8988T (cell line): ENCODE data around the gene EXOC4.
"Not testable (repeated sequence)": the region's sequence is repeated elsewhere in the genome, so short reads cannot be mapped to it uniquely, and the experiment has no call there.

Experiments used
- DNase-seq: peaks from one replicate; pipeline ENCODE4 v3.0.0; 2011

EXOC4 gene

DNA sequence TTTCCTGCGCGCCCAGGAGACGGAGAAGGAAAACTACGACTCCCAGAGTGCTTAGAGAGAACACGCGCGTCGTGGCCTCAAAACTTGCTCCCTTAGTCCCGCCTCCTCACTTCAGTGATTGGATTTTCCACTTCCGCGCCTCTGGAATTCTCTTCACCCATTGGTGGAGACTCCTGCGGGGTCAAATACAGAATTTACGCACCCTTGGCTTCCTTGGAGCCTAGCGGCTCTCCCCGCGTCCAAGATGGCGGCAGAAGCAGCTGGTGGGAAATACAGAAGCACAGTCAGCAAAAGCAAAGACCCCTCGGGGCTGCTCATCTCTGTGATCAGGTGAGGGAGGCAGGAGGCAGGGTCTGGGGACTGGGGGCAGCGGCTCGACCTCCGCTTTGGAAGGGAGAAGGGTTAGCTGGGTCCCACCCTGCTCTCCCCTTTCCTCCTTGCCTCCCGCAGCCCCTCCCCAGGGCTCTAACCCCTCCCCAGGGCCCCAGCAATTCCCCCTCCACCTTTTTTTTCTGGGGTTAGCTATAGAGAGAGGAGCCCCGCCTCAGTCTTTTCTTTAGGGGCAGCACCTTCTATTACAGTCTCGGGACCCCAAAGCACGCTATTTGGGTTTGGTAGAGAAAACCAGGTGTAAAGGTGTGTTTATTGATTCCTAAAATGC lies at the start of gene EXOC4:
EXOC4 (plus strand) TSS at position 221 of the 661 bp plus-strand sequence.
- DNase-seq = peak; percentile 37

- DNase-seq = no peak
Measured at GRCh38 chr7:133203490-133203889, 49.4 kb upstream of the EXOC4 start.

GRCh38 chr7:133207687-133208086 lies 45.2 kb upstream of the EXOC4 start:
- DNase-seq = no peak

- not testable (repeated sequence) for DNase-seq
Measured at GRCh38 chr7:133210817-133211216, 42.1 kb upstream of the EXOC4 start.

GRCh38 chr7:133213772-133214171 lies 39.1 kb upstream of the EXOC4 start:
- DNase-seq = not testable (repeated sequence)

DNA sequence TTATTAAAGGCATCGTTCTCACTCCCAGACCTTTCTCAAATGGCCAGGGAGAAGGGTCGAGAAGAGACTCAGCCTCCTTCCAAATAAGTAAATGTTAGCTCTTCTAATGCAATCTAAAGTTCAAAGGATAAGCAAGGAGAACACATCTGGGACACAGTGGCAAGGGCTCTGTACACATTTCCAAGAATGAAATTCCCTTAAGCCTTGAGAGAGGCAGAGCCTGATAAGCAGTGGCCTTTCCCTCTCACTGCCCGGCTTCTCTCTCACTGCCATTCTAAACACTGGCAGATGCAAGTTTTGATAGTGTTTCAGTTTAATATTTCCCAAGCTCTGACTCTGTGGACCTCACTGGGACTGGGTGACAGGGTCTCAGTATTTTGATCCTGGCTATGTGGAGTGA lies 35.1 kb upstream of the EXOC4 start:
- DNase-seq = no peak

DNA sequence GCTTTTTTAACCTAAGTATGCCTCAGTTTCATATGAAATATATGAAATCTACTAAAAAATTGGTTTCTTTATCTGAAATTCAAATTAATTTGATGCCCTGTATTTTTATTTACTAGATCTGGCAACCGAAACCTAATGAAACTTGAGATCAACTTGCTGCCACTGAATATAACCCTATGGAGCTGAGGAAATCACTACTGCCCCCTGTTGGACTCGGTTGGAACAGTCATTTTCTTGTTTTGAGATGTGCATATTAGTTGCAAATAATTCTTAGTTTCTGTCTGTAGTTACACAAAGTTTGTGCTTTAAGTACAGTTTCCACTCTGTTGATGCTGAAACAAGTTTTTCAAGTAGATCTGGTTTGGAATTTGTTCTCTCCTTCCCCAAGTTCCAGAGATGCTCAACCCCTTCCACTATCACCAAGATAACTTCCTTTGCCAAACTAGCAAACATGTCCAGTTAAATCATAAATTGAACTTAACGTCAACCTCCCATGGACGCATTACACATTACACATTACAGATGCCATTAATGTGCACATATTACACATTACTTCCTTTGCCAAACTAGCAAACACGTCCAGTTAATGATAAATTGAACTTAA lies 22.2 kb upstream of the EXOC4 start:
- no peak for DNase-seq

GRCh38 chr7:133233142-133233541 lies 19.7 kb upstream of the EXOC4 start:
- DNase-seq = no peak

- no peak for DNase-seq
Measured at GRCh38 chr7:133234961-133235875, 17.7 kb upstream of the EXOC4 start.

DNA sequence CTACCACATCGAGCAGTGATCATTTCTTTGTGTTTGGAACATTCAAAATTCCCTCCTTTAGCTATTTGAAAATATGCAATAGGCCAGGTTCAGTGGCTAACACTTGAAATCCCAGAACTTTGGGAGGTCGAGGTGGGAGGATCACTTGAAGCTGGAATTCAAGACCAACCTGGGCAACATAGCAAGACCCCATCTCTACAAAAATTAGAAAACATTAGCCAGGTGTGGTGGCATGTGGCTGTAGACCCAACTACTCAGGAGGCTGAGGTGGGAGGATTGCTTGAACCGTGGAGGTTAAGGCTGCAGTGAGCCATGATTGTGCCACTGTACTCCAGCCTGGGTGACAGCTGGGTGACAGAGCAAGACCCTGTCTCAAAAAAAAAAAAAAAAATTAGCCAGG lies 15.3 kb upstream of the EXOC4 start:
- no peak for DNase-seq

- DNase-seq = no peak
Measured at GRCh38 chr7:133240302-133240701, 12.6 kb upstream of the EXOC4 start.

GRCh38 chr7:133246558-133246957 lies 6.3 kb upstream of the EXOC4 start:
- no peak for DNase-seq

GRCh38 chr7:133248901-133249300 lies 4.0 kb upstream of the EXOC4 start:
- no peak for DNase-seq

- DNase-seq = no peak
Measured at GRCh38 chr7:133252506-133252857, 396 bp upstream of the EXOC4 start.

GRCh38 chr7:133253519-133253875 lies 619 bp downstream of the EXOC4 start:
- DNase-seq = no peak

- no peak for DNase-seq
Measured at GRCh38 chr7:133255486-133255885, 2.6 kb downstream of the EXOC4 start.

DNA sequence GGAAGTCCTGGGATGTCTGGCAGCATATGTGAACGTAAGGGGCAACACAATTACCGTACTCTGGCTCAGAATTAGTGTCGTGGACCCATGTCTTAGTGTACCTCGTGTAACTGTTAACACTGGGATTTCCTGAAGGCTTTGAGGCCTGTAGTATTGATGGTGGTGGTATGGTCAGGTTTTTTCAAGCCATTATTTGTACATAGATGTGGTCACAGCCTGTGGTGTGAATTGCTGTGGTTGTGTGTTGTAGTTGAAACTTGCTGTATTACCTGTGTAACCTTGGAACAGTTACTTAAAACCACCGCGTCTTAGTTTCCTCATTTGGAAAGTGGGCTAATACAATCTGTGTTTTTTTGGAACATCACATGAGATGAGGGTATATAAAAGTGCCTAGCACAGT lies 5.3 kb downstream of the EXOC4 start:
- no peak for DNase-seq

GRCh38 chr7:133265821-133266220 lies 12.9 kb downstream of the EXOC4 start:
- DNase-seq = no peak

DNA sequence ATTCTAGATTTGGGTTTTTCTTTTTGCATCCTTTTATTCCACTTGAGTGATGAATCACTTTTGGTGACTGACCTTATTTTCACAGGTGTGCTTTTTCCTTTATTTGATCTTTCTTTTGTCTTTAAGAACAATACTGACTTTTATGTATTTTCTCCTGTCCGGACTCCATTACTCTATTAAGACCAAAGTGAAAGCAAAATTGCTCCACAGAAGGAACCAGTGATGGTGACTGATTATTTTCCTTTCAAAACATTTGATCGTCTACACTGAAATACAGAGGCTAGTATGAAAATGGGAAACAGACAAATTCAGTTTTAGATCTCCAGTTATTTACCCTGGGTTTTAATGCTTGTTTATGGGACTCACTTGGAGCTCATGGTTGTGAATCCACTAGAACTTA lies 15.5 kb downstream of the EXOC4 start:
- DNase-seq = no peak

DNA sequence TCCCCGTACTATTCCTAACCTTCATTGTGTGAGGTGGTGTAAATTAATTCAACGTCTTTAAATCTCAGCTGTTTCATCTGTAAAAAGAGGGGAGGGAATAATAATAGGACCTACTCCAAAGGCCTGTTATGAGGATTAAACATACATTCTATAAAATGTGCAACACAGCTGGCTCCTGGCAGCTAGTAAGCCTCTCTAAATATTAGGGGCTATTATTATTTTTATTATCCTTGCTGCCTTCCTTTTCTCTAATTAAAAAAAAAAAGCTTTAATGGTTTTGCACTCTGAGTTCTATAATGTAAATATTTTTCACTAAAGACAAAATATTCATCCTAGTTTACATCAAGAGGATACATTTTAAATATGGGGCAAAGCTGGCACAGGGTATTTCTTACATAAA lies 19.5 kb downstream of the EXOC4 start:
- no peak for DNase-seq

DNA sequence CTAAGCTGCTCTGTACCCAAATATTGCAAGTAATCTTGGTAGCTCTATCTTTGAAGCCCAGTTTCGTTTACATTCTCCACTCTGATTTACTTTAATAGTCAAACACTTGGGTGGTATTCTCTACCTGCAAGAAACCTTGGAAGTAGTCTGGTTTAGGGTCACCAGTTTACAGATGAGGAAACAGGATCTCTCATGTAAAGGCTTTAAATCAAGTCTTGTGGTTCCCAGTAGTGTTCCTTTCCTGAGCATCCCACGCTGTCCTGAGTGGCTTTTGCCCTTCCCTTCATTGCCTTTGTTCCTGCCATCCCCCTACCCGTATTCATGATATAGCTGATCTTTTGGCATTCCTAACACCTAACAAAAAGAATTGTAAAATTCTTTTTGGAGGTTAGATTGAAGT lies 20.3 kb downstream of the EXOC4 start:
- DNase-seq = no peak

DNA sequence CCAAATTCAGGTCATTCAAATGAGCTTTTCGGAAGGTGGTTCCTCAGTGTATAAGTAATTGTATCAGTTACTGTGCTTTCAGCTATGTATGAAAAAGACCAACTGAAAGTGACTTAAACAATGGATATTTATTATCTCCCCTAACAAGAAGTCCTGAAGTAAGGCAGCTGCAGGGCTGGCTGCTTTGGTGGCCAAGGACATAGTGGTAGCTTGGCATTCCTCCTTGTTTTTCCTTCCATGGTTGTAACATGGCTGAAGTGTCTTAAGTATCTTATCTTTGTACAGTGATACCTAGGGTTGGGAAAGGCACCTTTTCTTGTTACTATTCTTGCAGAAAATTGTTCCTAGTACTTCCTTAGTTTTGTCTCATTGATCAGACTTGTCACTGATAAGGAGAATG lies 21.4 kb downstream of the EXOC4 start:
- DNase-seq = no peak

DNA sequence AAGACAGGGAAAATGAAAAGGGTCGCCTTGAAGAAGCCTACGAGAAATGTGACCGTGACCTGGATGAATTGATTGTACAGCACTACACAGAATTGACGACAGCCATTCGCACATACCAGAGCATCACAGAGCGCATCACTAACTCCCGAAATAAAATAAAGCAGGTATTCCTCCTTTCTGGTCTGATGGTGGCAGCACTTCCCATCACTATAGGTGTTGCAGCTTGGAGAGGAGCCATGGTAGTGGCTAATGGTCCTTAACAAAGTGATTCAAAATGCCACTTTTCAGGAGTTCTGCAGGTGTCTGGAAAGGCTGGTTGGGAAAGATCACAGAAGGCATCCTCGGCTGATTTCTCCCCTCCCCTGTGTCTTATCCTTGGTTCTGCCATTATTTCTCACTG lies 22.1 kb downstream of the EXOC4 start:
- DNase-seq = no peak

DNA sequence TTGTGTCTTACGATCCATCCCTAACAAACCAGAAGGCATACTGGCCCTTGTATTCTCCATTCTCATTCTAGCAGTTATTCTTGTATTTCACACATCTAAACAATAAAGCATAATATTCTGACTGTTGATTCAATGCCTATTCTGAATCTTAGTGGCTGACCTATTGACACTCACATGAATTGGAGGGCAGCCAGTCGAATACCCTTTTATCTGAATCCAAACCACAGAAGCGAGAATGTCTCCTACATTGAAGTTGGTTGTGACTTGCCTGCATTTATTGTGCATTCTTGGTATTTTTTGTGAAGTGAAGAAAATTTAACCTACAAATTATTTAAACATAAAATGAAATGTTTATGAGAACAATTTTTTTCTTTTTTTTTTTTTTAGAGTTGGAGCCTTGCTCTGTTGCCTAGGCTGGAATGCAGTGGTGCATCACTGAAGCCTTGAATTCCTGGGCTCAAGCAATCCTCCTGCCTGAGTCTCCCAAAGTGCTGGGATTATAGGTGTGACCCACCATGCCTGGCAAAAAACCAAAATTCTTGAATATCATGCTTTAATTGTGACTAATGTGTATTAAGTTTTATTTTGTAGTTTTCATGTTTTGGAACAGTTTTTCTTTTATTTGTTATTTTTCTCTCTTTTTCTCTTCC lies 22.7 kb downstream of the EXOC4 start:
- no peak for DNase-seq
